GM10266 (cell line): Measurements from ENCODE around the gene MUCL3.
"Not testable (repeated sequence)": the region's sequence is repeated elsewhere in the genome, so short reads cannot be mapped to it uniquely, and the experiment has no call there.

ENCODE experiments used
- DNase-seq: peaks from one replicate; pipeline ENCODE4 v3.0.0; 2012; ENCODE audit errors: extremely low spot score
- TF ChIP-seq, protein P1 (sequence below): IDR thresholded peaks from 2 replicates; pipeline ENCODE4 v1.5.1; 2012; ENCODE audit warnings: mild to moderate bottlenecking, low read depth; ENCODE audit not compliant: control insufficient read depth, insufficient read depth; ENCODE audit errors: missing control alignments

The MUCL3 gene

DNA sequence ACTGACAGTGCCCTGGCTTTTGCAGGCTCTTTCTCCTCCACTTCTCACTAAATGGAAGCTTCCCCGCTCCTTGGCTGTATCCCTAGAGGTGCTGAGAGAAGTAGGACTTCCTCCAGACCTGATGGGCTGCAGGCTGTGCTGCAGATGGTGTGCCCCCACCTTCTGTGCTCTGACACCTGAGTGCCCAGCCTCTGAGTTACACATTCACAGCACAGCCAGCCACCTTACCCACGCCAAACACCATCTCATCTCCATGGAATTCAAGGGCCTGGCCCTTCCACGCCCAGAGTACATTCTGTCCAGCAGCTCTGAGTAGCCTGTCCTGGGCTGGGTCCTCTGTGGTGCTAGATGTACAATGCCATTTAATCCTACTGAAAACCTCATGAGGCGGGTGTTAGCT, 14.1 kb upstream of the MUCL3 start:
- TF ChIP-seq, protein P1, sequence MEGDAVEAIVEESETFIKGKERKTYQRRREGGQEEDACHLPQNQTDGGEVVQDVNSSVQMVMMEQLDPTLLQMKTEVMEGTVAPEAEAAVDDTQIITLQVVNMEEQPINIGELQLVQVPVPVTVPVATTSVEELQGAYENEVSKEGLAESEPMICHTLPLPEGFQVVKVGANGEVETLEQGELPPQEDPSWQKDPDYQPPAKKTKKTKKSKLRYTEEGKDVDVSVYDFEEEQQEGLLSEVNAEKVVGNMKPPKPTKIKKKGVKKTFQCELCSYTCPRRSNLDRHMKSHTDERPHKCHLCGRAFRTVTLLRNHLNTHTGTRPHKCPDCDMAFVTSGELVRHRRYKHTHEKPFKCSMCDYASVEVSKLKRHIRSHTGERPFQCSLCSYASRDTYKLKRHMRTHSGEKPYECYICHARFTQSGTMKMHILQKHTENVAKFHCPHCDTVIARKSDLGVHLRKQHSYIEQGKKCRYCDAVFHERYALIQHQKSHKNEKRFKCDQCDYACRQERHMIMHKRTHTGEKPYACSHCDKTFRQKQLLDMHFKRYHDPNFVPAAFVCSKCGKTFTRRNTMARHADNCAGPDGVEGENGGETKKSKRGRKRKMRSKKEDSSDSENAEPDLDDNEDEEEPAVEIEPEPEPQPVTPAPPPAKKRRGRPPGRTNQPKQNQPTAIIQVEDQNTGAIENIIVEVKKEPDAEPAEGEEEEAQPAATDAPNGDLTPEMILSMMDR, result no peak
- no peak for DNase-seq

DNA sequence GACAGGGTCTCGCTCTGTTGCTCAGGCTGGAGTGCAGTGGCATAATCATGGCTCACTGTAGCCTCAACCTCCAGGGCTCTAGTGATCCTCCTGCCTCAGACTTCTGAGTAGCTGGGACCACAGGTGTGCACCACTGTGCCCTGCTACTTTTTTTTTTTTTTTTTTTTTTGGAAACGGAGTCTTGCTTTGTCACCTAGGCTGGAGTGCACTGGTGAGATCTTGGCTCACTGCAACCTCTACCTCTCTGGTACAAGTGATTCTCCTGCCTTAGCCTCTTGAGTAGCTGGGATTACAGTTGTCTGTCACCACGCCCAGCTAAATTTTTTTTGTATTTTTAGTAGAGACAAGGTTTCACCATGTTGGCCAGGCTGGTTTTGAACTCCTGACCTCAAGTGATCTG, 13.7 kb upstream of the MUCL3 start:
- not testable (repeated sequence) for DNase-seq

DNA sequence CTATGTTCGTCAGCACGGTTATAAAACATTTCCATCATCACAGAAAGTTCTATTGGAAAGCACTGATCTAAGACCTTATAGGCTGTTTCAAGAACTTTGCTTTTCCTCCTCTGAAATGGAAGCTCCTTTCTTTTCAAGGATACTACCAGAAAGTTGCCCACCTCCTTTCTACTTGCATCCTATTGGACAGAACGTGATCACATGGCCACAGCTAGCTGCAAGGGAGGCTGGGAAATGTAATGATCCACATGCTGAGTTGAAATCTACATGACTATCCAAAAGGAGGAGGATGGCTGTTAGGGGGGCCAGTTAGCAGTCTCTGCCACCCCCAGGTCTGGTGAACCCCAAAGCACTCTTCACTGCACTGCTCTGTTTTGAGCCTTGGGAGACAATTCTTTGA, 12.1 kb upstream of the MUCL3 start:
- no peak for DNase-seq

DNA sequence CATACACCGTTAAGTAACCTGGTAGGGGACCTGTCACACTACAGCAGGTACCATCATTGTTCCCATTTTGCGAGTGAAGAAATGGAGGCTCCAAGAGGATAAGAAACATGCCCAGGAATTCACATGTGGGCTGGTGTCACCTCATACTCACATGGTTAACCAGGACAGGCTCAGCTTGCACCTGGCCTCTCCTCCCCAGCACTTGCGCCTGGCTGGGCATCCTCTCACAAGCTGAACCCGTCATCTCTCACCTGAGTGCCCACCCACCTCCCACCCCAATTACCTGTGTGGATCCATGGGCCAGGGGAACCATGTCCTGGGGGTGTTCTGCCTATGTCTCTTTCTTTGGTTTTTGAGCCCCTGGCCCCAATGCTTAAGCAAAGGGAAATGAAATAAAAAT, 10.3 kb upstream of the MUCL3 start:
- DNase-seq, result no peak
- TF ChIP-seq, protein P1, result no peak

More for the DNA sequence above, 12.1 kb upstream of the MUCL3 start:
- TF ChIP-seq, protein P1, result no peak

DNA sequence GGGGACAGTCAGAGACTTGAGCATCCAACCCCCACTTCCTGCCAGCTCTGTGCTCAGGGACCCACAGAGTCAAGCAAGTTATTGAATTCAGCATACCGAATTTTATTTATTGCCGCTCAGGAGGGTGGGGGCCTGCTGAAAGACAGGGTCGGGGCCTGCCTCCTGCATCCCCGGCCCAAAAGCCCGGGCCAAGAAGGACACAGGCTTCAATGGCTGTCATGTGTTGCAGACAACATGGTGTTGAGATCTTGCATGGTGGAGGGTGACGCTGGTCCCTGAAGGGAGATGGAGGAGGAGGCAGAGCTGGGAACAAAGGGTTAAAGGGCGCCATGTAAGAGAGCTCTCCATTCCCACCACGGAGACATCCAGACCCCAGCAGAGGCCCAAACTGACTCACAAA, 9.5 kb upstream of the MUCL3 start:
- TF ChIP-seq, protein P1, result no peak
- DNase-seq, result no peak

DNA sequence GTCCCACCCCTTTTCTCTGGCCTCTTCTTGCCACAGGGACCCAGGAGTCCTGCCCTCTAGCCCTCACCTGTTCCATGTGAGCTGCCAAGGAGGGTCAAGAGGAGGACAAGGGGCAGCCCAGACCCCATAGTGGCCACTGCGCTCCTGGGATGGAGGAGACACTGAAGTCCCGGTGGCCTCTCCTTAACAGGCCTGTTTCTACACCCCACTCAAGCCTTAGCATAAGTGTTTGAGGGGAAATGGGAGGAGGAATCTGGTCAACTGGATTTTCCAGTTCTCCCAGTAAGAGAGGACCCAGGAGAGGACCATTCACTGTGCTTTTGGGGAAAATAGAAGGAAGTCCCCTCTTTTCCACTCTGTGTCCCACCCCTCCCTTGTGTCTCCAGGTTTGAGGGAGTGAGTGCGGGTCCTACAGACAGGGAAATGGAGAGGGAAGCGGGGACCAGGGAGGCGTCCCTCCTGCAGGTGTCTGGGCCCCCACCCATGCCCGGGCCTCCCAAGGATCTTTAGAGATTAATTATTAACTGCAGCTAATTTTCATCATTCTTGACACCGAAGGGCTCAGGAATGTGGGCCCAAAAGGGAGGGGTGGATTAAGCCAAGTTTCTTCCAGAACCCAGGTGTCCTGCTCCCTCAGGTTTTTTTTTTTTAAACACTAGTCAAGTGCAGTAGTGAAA, 8.7 kb upstream of the MUCL3 start, which contains the start of gene SFTA2:
Gene SFTA2 (minus strand): TSS at position 202 of the 677 bp plus-strand sequence. CDS start 74 bp downstream, at position 128.
- DNase-seq, result no peak

DNA sequence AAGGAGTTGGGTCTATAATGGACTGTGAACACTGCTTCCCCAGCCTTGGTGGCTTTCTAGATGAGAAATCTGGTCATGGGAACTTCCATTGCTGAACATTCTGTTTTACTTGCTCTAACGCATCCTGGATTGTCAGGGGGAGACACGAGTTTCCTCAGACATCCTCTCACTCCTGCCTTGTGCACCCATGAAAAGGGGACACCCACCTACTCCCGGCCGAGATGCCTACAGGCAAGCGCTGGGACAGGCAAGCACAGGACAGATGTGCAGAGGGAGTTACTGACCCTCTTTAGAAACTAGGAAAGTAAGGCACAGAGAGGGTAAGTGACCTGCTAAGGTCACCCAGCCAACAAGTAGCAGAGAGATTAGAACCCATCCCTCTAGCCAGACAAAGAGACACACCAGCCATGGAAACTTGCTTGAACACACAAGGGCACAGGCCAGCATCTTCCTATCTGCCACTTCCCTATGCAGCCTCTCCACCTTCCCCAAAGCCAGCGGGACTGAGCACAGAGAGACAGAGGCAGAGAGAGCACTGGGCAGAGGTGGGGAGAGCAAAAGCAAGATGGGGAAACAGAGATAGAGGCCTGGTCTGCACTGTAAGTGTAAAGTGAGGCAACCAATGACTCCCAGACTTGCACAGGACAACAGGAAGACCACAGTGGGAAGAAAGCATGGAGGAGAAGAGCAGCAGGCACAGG, 8.0 kb upstream of the MUCL3 start:
- TF ChIP-seq, protein P1, result no peak

More for the DNA sequence above, 8.7 kb upstream of the MUCL3 start, which contains the start of gene SFTA2:
- TF ChIP-seq, protein P1, result no peak

More for the DNA sequence above, 8.0 kb upstream of the MUCL3 start:
- DNase-seq, result no peak
